A673 (cell line): ENCODE data around the gene RGS6. TPM values are rescaled to one million over a fixed set of nuclear protein-coding genes. Genes with fewer than 3 reads are reported as not detected.

ENCODE experiments used
- BruUV-seq: library from RNA; stranded (reverse); fragments of 400-500 nt; replicated peaks from 2 replicates; lab custom pipeline; 2021; lab: Mats Ljungman, UMichigan
- CTCF ChIA-PET: fragments of 300-600 bp; sonication (Branson Sonifier 250); formaldehyde crosslinking; loops from one replicate; lab custom pipeline; 2022; ENCODE audit warnings: antibody characterized with exemption; lab: Charles Lee
- POLR2A ChIA-PET: fragments of 300-600 bp; sonication (Branson Sonifier 250); formaldehyde crosslinking; loops from one replicate; lab custom pipeline; 2022; ENCODE audit warnings: antibody characterized with exemption; ENCODE audit not compliant: low non-redundant PET; lab: Charles Lee
- DNase-seq: peaks from one replicate; pipeline ENCODE4 v3.0.0-alpha.2; 2015; ENCODE audit warnings: low spot score
- H3K27ac ChIP-seq: fragments of 200-600 bp; sonication (generic); 2 replicates; pipeline ENCODE4 v1.5.1; 2016; ENCODE audit warnings: mixed run types, low read depth, mild to moderate bottlenecking, mixed read lengths, antibody characterized with exemption, low read length; ENCODE audit not compliant: poor library complexity, severe bottlenecking
- H3K27me3 ChIP-seq: fragments of 200-600 bp; sonication (generic); replicated peaks from 2 replicates; pipeline ENCODE4 v1.6.1; 2017; ENCODE audit warnings: mixed run types, low read depth, mild to moderate bottlenecking, mixed read lengths, antibody characterized with exemption, low read length; ENCODE audit not compliant: insufficient read depth, poor library complexity
- H3K36me3 ChIP-seq: fragments of 200-600 bp; sonication (generic); 2 replicates; pipeline ENCODE4 v1.6.1; 2016; ENCODE audit warnings: mixed run types, mild to moderate bottlenecking, mixed read lengths, antibody characterized with exemption, low read length; ENCODE audit not compliant: insufficient read depth, poor library complexity, severe bottlenecking
- H3K4me1 ChIP-seq: fragments of 200-600 bp; sonication (generic); 2 replicates; pipeline ENCODE4 v1.6.1; 2017; ENCODE audit warnings: mixed run types, mild to moderate bottlenecking, mixed read lengths, antibody characterized with exemption, low read length; ENCODE audit not compliant: insufficient read depth, poor library complexity, severe bottlenecking
- H3K4me3 ChIP-seq: fragments of 200-600 bp; sonication (generic); 2 replicates; pipeline ENCODE4 v1.5.1; 2016; ENCODE audit warnings: low read depth, mixed run types, mild to moderate bottlenecking, mixed read lengths, low read length; ENCODE audit not compliant: poor library complexity, severe bottlenecking
- H3K9me3 ChIP-seq: fragments of 200-600 bp; sonication (generic); 2 replicates; pipeline ENCODE4 v1.6.1; 2016; ENCODE audit warnings: mixed run types, low read depth, mild to moderate bottlenecking, mixed read lengths, antibody characterized with exemption, low read length; ENCODE audit not compliant: poor library complexity, severe bottlenecking
- EZH2 ChIP-seq: fragments of 200-600 bp; sonication (generic); IDR thresholded peaks from 2 replicates; pipeline ENCODE4 v1.6.1; 2017; ENCODE audit warnings: borderline replicate concordance, low read depth, mild to moderate bottlenecking, mixed read lengths, antibody characterized with exemption, low read length; ENCODE audit not compliant: poor library complexity, severe bottlenecking
- intact Hi-C: fragments of 100-400 bp; cut with micrococcal nuclease; formaldehyde crosslinking; loops from one replicate; pipeline ENCODE4 v1.10.0; 2022; ENCODE audit not compliant: unreplicated experiment
- total RNA-seq: library from RNA; stranded (reverse); gene quantifications from 2 replicates; pipeline ENCODE4 v1.2.3, GENCODE V29; 2021
- TF ChIP-seq, protein P1 (sequence below): fragments of 300-800, 200-600 bp; sonication (generic); conservative IDR thresholded peaks from 2 replicates; pipeline ENCODE4 v1.5.1; 2017; ENCODE audit warnings: low read depth, mild to moderate bottlenecking, antibody characterized with exemption, low read length, moderate library complexity, mixed read lengths

The RGS6 gene
- total RNA-seq, 1 experiment from 2014 or later = not detected

GRCh38 chr14:72124171-72124570, 191.9 kb downstream of the RGS6 start:
- Histone ChIP-seq H3K9me3 (no peaks in the 10 kb centered on the region), H3K36me3 (no peaks in the 10 kb centered on the region), H3K4me3 (no peak overlapping the region), H3K27ac (no peak overlapping the region), H3K27me3 (no peaks in the 10 kb centered on the region), H3K4me1 (no peaks in the 10 kb centered on the region)
- no peak for TF ChIP-seq EZH2
- TF ChIP-seq, protein P1, sequence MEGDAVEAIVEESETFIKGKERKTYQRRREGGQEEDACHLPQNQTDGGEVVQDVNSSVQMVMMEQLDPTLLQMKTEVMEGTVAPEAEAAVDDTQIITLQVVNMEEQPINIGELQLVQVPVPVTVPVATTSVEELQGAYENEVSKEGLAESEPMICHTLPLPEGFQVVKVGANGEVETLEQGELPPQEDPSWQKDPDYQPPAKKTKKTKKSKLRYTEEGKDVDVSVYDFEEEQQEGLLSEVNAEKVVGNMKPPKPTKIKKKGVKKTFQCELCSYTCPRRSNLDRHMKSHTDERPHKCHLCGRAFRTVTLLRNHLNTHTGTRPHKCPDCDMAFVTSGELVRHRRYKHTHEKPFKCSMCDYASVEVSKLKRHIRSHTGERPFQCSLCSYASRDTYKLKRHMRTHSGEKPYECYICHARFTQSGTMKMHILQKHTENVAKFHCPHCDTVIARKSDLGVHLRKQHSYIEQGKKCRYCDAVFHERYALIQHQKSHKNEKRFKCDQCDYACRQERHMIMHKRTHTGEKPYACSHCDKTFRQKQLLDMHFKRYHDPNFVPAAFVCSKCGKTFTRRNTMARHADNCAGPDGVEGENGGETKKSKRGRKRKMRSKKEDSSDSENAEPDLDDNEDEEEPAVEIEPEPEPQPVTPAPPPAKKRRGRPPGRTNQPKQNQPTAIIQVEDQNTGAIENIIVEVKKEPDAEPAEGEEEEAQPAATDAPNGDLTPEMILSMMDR = no peak
- ChIA-PET CTCF (no interaction called here), POLR2A (no interaction called here)
- DNase-seq = no peak
- no TSS peak for BruUV-seq
- intact Hi-C loops = no loop called here

DNA sequence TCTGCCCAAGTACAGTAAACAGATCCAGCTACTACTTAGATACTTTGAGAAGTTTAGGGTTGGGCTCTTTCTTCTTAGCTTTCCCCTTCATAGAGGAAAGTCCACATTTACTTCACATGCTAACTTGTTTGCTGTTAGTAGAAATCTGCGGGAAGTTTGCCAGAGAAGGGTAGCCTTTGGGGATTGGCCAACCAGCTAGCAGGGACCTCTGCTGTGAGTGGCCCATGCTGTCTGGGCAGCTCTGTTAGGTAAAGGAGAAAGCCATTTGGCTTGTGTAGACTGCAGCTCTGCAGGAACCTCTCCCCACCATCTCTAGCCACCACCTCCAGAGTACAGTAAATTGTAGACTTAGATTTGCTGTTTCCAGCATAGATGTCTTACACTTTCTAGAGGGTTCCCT, 193.9 kb downstream of the RGS6 start:
- Histone ChIP-seq H3K9me3 (no peaks in the 10 kb centered on the region), H3K27ac (no peak overlapping the region), H3K4me3 (no peak overlapping the region), H3K36me3 (no peaks in the 10 kb centered on the region), H3K4me1 (no peaks in the 10 kb centered on the region), H3K27me3 (no peaks in the 10 kb centered on the region)
- POLR2A ChIA-PET = no interaction called here
- BruUV-seq = no TSS peak
- intact Hi-C loops = no loop called here
- no peak for DNase-seq
- CTCF ChIA-PET = no interaction called here
- TF ChIP-seq EZH2 = no peak
- TF ChIP-seq, protein P1 = no peak

DNA sequence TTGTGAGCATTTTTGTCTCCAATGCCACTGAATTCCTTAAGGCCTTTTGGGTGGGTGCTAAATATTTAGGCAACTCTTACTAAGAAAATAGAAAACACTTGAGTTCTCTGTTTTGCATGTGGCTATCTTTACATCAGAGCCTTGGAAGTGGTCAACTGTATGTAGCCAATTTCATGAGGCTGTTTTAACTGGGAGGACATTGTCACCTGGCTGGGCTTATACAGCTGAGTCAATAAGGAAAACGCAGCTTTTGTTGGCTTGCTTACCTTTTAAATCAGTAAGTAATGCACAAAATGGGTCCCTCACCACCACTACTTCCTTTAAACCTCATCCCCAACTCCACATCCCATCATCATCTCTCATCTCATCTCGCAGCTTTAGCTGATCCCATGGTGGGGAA, 194.3 kb downstream of the RGS6 start:
- Histone ChIP-seq H3K27ac (no peak overlapping the region), H3K4me3 (no peak overlapping the region), H3K36me3 (no peaks in the 10 kb centered on the region), H3K4me1 (no peaks in the 10 kb centered on the region), H3K9me3 (no peaks in the 10 kb centered on the region), H3K27me3 (no peaks in the 10 kb centered on the region)
- POLR2A ChIA-PET = no interaction called here
- no TSS peak for BruUV-seq
- DNase-seq = no peak
- intact Hi-C loops = no loop called here
- CTCF ChIA-PET = no interaction called here
- TF ChIP-seq, protein P1 = no peak
- no peak for TF ChIP-seq EZH2
